GM12801 (cell line): ENCODE results near the gene OSBPL2.

Experiments used
- CTCF ChIP-seq: IDR thresholded peaks from one replicate; pipeline ENCODE4 v1.5.1; 2011; ENCODE audit warnings: control low read depth; ENCODE audit not compliant: insufficient read length; ENCODE audit errors: extremely low read depth

The OSBPL2 gene

GRCh38 chr20:62310757-62311121, 72.4 kb downstream of the OSBPL2 start:
- TF ChIP-seq CTCF: no peak

- no peak for TF ChIP-seq CTCF
Measured at GRCh38 chr20:62311150-62311549, 72.8 kb downstream of the OSBPL2 start.

GRCh38 chr20:62311832-62312661, 73.7 kb downstream of the OSBPL2 start:
- TF ChIP-seq CTCF: no peak

- TF ChIP-seq CTCF: no peak
Measured at GRCh38 chr20:62312662-62312977, 74.3 kb downstream of the OSBPL2 start.

- no peak for TF ChIP-seq CTCF
Measured at GRCh38 chr20:62313021-62313420, 74.7 kb downstream of the OSBPL2 start.

- no peak for TF ChIP-seq CTCF
Measured at GRCh38 chr20:62313460-62314338, 75.4 kb downstream of the OSBPL2 start.

GRCh38 chr20:62314339-62314638, 76.0 kb downstream of the OSBPL2 start:
- no peak for TF ChIP-seq CTCF
